Stimulated activated CD4-positive, alpha-beta T cell treated with anti-CD3 and anti-CD28 coated beads, Interleukin-15, amount 100 ng/mL, for 1 hour (primary cell): ENCODE results near the gene ERP27.

Source experiments
- DNase-seq, 2 donors: peaks; one replicate each; pipeline ENCODE4 v3.0.0-alpha.2; 2020; ENCODE audit warnings: low read depth in 1 of 2, low spot score in 1 of 2

The ERP27 gene

GRCh38 chr12:14871886-14872285 lies 66.5 kb downstream of the ERP27 start:
- no peak for DNase-seq

- DNase-seq = no peak
These were observed 67.1 kb downstream of the ERP27 start for GRCh38 chr12:14871247-14871646.

GRCh38 chr12:14868916-14869506 lies 69.3 kb downstream of the ERP27 start:
- DNase-seq = no peak
